HG03060 (cell line): Measurements from ENCODE around the gene NINJ1.
A peak's percentile ranks its signal among the peaks of the same experiment; 100 is the strongest.

Source experiments
- ATAC-seq: cut with Tn5 transposase; IDR thresholded peaks from one replicate; pipeline ENCODE4 v1.9.1; 2021; ENCODE audit warnings: low read depth, moderate number of reproducible peaks; ENCODE audit not compliant: unreplicated experiment

NINJ1 gene, protein sequence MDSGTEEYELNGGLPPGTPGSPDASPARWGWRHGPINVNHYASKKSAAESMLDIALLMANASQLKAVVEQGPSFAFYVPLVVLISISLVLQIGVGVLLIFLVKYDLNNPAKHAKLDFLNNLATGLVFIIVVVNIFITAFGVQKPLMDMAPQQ

DNA sequence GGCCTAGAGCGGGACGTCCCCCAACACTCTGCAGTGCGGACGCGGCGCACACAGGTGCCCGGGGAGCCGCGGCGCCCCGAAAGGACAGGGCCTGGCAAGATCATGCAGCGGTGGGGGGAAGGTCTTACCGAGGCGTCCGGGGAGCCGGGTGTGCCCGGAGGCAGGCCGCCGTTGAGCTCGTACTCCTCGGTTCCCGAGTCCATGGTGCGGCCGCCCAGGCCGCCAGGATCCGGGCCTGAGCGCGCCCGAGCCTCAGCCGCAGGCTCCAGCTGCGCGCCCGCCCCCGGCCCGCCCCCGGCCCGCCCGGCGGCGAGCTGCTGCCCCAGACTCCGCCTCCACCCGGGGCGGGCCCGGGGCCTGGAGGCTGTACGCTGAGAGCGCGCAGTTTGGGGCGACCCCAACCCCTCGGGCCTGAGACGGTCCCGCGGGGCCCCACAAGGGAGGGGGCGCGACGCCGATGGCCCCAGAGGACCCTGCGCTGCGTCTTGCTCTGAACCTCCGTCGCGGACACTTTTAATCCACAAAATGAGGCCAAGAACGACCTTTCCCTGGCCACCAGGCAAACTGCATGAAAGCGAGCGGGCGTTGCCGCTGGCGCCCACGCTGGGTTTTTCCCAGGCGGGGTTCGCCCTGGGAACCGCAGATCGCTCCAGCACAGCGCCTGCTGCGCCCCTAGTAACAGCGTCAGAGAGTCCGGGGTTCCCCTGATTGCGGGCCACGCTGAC lies at the start of gene NINJ1:
TSS of gene NINJ1 (minus strand) at position 237 of the 725 bp plus-strand sequence. CDS start at position 203, 34 bp downstream.
- peak; percentile 47 for ATAC-seq

GRCh38 chr9:93183131-93183662 lies 49.1 kb upstream of the NINJ1 start:
- ATAC-seq: no peak

GRCh38 chr9:93182572-93182971 lies 48.5 kb upstream of the NINJ1 start:
- no peak for ATAC-seq

- no peak for ATAC-seq
Measured at GRCh38 chr9:93181672-93182435, 47.8 kb upstream of the NINJ1 start.

- ATAC-seq: no peak
Measured at GRCh38 chr9:93180938-93181337, 46.9 kb upstream of the NINJ1 start.

DNA sequence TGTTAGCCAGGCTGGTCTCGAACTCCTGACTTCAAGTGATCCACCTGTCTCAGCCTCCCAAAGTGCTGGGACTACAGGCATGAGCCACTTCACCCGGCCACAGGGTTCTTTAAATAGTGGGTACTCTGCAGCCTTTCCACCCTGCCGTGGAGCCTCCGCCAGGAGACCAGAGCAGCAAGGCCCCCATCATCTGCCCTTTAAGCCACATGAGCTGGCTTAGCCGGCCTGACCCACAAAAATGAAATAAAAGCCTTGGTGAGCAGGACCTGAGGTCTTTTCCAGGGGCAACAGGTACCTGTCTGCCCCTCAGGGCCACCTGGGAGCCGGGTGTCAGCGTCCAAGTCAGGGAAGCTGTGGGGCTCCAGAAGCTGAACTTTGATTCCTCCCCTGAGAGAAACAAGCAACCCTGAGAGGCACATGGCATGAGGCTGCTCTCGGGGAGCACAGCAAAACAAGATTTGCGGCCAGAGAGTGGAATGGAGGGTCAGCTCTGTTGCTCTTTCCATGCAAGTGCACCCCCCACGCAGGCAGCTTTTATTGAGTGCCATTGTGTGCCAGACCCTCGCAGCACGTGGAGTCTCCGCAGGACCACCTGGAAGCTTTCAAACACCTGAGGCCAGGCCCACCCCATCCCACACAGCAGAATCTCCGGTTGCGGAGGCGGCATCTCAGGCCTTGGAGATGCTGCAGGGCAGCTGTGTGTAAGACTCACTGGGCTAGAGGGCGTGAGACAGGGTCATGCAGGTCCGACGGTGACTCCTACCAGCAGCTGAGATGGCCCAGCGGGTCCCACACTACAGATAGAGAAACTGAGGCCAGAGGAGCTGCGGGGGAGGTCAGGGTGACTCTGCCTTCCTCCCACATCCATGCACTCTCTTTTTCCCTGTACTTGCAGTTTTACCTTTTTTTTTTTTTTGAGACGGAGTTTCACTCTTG lies 45.1 kb upstream of the NINJ1 start:
- ATAC-seq: no peak

- no peak for ATAC-seq
Measured at GRCh38 chr9:93177676-93178075, 43.6 kb upstream of the NINJ1 start.

DNA sequence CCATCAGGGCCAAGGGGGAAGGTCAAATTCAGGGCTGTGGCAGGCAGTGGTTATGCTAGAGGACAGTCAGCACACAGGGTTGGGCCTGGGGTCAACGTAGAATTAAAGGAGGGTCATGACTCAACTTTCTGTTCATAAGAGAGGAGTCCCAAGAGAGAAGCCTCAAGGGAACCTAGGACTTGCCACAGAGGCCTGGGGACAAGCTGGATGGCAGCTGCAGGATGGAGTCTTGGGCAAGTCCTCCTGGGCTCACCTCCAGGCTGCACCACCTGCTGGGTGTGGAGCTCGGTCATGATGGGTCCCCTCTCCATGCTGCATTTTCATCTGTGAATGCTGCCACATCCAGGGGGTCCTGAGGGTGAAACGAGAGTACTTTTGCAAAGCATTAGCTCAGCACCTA lies 40.9 kb upstream of the NINJ1 start:
- ATAC-seq: no peak

- ATAC-seq: no peak
Measured at GRCh38 chr9:93173365-93174051, 39.5 kb upstream of the NINJ1 start.

DNA sequence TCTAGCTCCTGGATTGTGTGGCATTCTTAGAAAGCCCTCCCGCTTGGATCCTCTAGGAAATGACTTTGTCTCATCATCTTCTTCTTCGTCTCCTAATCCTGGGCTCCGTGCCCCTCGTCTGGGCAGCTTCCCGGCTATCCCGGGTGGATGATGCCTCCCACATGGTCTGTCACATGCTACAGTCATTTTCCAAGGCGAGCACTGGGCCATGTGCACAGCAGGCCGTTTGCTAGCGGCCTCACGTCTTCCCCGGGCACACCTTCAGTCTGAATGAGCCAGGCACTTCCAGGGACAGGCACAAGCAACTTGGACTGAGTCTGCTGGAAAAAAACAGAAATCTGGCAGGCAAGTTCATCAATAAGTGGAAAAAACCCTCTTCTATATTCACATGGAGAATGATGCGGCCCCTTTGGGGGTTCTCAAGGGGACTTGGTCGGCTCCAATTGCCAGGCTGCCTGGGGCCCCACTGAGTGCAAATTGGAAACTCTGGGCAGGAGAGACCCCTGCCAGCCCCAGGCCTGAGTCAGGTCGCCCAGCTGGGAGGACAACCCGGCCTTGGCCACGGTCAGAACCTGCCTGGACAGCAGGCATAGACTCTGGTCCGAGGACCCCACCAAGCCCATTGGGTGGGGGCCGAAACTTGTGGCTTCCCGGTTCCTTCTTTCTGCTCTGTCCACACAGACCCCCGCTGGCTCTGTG lies 38.8 kb upstream of the NINJ1 start:
- no peak for ATAC-seq

DNA sequence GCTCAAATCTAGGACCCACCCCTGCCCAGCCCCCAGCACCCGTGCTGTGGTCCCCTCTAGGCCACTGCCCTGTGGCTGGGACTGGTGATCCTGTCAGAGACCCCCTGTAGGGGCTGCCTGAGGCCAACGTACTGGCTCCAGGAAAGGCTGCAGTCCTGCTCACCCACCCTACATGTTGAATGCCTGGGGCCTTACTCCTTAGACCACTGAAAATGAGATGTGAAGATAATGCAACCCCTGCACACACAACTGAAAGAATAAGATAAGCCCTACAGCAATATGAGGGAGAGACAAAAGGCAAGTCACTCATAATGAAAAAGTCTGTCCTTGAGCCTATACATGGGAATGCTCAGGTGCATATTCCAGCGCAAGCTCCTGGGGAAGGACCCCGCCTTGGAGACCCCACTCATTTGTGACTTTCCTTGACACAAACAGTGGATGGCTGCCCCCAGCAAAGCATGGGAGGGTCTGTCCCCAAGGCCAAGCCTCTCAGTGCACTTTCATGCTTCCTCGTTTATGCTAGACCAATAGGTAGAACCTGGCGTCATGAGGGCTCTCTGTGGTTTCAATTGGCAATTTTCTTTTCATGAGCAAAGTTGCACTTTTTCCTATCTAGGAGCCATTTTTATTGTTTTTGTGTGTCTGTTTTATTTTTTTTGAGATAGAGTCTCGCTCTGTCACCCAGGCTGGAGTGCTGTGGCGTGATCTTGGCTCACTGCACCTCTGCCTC lies 37.4 kb upstream of the NINJ1 start:
- no peak for ATAC-seq

DNA sequence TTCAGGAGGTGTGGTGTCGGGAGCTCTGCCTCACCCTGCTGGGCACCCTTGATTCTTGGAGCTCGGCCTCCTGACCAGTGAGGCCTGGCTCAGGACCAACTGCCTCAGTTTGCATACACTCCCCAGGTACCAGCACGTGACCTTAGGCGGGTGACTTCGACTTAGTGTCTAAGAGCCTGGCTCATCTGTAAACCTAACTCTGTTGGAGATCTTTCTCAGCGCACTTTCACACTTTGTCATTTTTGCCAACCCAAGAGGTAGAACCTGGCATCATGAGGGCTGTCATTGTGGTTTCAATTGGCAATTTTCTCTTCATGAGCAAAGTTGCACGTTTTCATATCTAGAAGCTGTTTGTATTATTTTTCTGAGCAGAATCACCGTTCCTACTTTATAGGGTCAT lies 36.5 kb upstream of the NINJ1 start:
- no peak for ATAC-seq

DNA sequence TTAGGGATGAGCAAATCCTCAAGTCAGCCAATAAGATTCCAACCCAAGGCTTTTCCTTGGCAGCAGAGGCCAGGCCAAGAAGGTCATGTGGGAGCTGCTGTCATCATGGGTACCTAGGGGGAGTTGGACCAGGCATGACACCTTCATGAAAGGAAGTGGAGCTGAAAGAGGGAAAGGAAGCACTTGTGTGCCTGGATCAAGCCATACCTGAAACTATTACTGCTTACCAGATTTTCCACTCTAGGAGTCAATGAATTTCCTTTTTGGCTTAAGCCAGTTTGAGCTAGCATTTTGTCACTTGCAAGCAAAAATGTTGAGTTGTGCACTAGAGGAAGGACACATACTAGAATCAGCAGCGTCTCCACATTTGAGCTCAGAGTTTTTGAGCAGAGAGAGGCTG lies 35.4 kb upstream of the NINJ1 start:
- ATAC-seq: no peak

DNA sequence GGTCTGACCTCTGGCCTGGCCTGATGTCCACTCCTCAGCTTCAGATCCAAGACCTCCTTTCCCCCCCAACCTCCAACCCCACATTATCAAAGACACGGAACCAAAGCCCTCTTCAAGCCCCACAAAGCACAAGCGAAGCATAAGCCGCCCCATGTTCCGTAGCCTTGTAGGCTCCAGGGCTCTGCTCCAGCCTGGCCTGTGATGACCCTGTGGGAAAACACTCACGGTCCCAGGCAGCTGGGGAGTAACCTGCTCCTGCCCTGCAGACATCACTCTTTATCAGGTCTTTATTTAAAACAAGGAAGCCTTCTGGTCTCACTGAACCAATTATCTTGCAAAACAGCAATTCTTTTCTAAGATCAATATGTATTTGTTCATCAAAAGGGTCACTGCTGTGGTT lies 34.5 kb upstream of the NINJ1 start:
- ATAC-seq: no peak

- ATAC-seq: no peak
Measured at GRCh38 chr9:93167838-93168237, 33.8 kb upstream of the NINJ1 start.

DNA sequence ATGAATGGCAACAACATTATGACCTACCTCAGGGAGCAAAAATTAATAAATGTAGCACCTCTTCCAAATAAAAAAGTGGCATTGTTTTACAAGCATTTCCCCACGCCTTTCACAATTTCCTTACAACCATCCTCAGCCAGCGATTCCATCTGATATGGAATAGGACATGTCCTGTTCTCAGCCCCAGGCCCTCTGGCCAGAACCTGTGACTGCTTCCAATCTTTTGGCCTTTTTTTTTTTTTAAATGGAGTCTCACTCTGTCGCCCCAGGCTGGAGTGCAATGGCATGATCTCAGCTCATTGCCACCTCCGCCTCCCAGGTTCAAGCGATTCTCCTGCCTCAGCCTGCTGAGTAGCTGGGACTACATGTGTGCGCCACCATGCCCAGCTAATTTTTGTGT lies 33.1 kb upstream of the NINJ1 start:
- ATAC-seq: no peak

GRCh38 chr9:93166699-93167098 lies 32.6 kb upstream of the NINJ1 start:
- ATAC-seq: no peak

DNA sequence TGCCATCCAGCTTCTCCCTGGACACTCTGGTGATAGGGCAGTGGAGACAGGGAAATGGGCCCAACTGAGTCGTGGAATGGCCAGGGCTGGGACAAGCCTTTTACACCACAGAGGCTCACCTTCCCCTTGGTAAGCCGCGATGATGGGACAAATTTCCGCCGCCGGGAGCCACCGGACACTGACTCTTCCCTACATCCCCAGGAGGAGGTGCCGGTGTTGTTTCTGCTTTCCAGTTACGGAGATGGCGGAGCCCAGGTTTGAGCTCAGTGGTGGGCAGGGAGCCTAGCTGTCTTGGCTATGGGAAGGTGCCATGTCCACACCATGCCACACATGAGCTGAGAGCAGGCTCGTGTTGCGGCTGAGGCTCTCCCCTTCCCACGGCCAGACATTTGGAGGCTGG lies 30.0 kb upstream of the NINJ1 start:
- no peak for ATAC-seq
